Kidney (tissue), 14 donors: ENCODE results near the gene KCNQ1. TPM values are rescaled to one million over a fixed set of nuclear protein-coding genes. Genes with fewer than 3 reads are reported as not detected.
A peak's percentile ranks its signal among the peaks of the same experiment; 100 is the strongest.

Experiments used
- DNase-seq, 5 donors: peaks; one replicate each; pipeline ENCODE4 v3.0.0-alpha.2; 2013 to 2020
- FAIRE-seq: peaks from 2 replicates; lab custom pipeline; 2012; peaks lifted over from hg19 to GRCh38; lab: Jason Lieb, UNC
- H3K27ac ChIP-seq, 2 donors: one replicate each; pipeline ENCODE4 v1.7.0; 2013; ENCODE audit warnings: low read depth in 2 of 2, low read length in 2 of 2, inconsistent platforms in 1 of 2
- H3K27me3 ChIP-seq: one replicate; pipeline ENCODE4 v1.7.1; 2013; ENCODE audit warnings: low read length, inconsistent platforms; ENCODE audit not compliant: control insufficient read depth, insufficient read depth
- H3K36me3 ChIP-seq, 3 donors: one replicate each; pipeline versions ENCODE4 v1.7.0 to v1.7.1; 2013; ENCODE audit warnings: low read length in 3 of 3, control low read depth in 1 of 3, inconsistent platforms in 1 of 3; ENCODE audit not compliant: insufficient read depth in 3 of 3, control insufficient read depth in 2 of 3
- H3K4me1 ChIP-seq, 3 donors: one replicate each; pipeline versions ENCODE4 v1.7.0 to v1.7.1; 2013; ENCODE audit warnings: low read length in 3 of 3, inconsistent platforms in 1 of 3, low read depth in 1 of 3; ENCODE audit not compliant: control insufficient read depth in 2 of 3, insufficient read depth in 2 of 3
- H3K4me3 ChIP-seq, 3 donors: one replicate each; pipeline versions ENCODE4 v1.7.0 to v1.8.1; 2013; ENCODE audit warnings: low read length in 3 of 3, control low read depth in 1 of 3, inconsistent platforms in 1 of 3
- H3K9ac ChIP-seq, 3 donors: one replicate each; pipeline versions ENCODE4 v1.7.0 to v1.7.1; 2013; ENCODE audit warnings: low read length in 3 of 3, control low read depth in 1 of 3, inconsistent platforms in 1 of 3
- H3K9me3 ChIP-seq, 3 donors: one replicate each; pipeline versions ENCODE4 v1.7.0 to v1.7.1; 2013; ENCODE audit warnings: low read length in 3 of 3, control low read depth in 1 of 3, inconsistent platforms in 1 of 3; ENCODE audit not compliant: control insufficient read depth in 2 of 3, insufficient read depth in 1 of 3
- intact Hi-C: fragments of 100-400 bp; cut with DNase I; formaldehyde crosslinking; loops from one replicate; pipeline ENCODE4 v1.11.1; 2022
- polyA plus RNA-seq: library from polyadenylated mRNA; stranded (reverse); fragments of 350-450 nt; fragmentation: Illumina TruSeq; extraction: RNeasy Lipid Tissue Mini Kit (QIAGEN cat#74804); gene quantifications from one replicate; pipeline ENCODE4 v1.2.3, GENCODE V29; 2014; ENCODE audit warnings: low read depth, low replicate concordance; ENCODE audit not compliant: insufficient read depth
- total RNA-seq: library from RNA; stranded (reverse); fragmentation: NEBNext Ultra II Directional; extraction: Animal tissue kit (Norgen Biotek cat#: 25700); gene quantifications from one replicate; pipeline ENCODE4 v1.2.1, GENCODE V29; 2021
- TF ChIP-seq, protein P1 (sequence below): IDR thresholded peaks from 3 replicates; pipeline ENCODE4 v1.5.1; 2012; ENCODE audit warnings: mild to moderate bottlenecking, moderate library complexity, borderline replicate concordance; ENCODE audit not compliant: insufficient read depth; ENCODE audit errors: extremely low read depth
- donor health status: control.
- donor health status: control.
- donor health status: control.
- donor health status: control.
- donor health status: control.
- donor health status: DM: yes; HTN: yes; CAD: no.
- donor health status: Normal renal cell carcinoma (clear cell type).

KCNQ1 gene
- total and polyA plus RNA-seq, 2 donors from 2014 or later: 45.5 to 49.4 TPM

DNA sequence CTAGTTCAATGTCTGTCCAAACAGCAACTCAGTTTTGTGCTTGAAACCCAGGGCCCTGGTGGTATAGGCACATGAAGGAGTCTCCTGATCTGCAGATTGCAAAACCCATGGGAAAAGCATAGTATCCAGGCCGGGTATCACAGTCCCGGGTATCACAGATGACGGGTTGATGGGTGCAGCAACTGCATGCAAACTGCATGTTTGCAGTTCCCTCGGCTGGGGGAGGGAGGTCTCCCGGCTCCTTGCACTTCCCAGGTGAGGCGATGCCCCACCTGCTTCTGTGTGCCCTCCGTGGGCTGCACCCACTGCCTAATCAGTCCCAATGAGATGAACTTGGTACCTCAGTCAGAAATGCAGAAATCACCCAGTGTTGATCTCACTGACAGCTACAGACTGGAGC, 53.9 kb downstream of the KCNQ1 start:
- DNase-seq (peak in 1 of 5 donors; percentile 55), FAIRE-seq (no peak)
- no peak overlapping the region for H3K4me3 ChIP-seq
- H3K9ac ChIP-seq: no peak overlapping the region
- H3K4me1 ChIP-seq: peaks cover 0 to 2% (median 0%) of the 10 kb centered on the region in 3 donors
- no peaks in the 10 kb centered on the region for H3K36me3 ChIP-seq
- intact Hi-C loops: no loop called here
- TF ChIP-seq, protein P1, sequence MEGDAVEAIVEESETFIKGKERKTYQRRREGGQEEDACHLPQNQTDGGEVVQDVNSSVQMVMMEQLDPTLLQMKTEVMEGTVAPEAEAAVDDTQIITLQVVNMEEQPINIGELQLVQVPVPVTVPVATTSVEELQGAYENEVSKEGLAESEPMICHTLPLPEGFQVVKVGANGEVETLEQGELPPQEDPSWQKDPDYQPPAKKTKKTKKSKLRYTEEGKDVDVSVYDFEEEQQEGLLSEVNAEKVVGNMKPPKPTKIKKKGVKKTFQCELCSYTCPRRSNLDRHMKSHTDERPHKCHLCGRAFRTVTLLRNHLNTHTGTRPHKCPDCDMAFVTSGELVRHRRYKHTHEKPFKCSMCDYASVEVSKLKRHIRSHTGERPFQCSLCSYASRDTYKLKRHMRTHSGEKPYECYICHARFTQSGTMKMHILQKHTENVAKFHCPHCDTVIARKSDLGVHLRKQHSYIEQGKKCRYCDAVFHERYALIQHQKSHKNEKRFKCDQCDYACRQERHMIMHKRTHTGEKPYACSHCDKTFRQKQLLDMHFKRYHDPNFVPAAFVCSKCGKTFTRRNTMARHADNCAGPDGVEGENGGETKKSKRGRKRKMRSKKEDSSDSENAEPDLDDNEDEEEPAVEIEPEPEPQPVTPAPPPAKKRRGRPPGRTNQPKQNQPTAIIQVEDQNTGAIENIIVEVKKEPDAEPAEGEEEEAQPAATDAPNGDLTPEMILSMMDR: no peak
- peaks cover 0 to 4% (median 2%) of the 10 kb centered on the region in 3 donors for H3K9me3 ChIP-seq
- no peaks in the 10 kb centered on the region for H3K27me3 ChIP-seq
- H3K27ac ChIP-seq: no peak overlapping the region

DNA sequence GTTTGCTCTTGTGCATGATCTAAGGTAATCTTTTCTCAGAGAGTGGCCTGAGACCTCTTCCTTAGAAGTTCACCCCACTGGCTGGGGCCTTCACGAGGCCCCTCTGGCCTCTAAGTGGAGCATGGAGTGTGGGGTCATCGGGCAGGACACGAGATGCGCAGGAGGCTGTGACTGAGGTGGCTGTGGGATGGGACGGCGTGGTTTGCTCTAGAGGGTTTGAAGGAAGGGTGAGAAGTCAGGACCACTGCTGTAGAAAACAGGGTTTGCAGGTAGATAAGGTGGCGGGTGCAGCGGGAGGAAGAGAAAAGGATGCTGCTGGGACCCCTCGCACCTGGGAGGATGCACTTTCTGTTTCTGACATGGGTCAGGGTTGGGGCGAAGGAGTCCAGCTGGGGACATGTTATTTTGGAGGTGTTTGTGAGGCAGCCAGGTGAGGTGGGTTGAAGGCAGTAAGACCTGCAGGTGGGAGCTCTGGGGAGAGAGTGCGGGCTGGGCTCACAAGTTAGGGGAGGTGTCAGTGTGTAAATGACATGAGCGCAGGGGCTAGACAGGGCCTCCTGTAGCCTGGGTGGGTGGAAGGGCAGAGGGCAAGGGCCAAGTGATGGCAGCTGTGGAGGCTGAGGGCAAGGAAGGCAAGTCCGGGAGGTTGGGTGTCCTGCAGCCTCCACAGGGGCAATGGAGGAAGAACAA, 62.5 kb downstream of the KCNQ1 start:
- no peak overlapping the region for H3K4me3 ChIP-seq
- TF ChIP-seq, protein P1: no peak
- H3K9me3 ChIP-seq: no peaks in the 10 kb centered on the region
- H3K9ac ChIP-seq: no peak overlapping the region
- no peak overlapping the region for H3K27ac ChIP-seq
- peak in 1 of 5 donors; percentile 64 for DNase-seq
- FAIRE-seq: no peak
- H3K27me3 ChIP-seq: no peaks in the 10 kb centered on the region
- H3K36me3 ChIP-seq: no peaks in the 10 kb centered on the region
- intact Hi-C loops: no loop called here
- peaks cover 0 to 17% (median 0%) of the 10 kb centered on the region in 3 donors for H3K4me1 ChIP-seq

DNA sequence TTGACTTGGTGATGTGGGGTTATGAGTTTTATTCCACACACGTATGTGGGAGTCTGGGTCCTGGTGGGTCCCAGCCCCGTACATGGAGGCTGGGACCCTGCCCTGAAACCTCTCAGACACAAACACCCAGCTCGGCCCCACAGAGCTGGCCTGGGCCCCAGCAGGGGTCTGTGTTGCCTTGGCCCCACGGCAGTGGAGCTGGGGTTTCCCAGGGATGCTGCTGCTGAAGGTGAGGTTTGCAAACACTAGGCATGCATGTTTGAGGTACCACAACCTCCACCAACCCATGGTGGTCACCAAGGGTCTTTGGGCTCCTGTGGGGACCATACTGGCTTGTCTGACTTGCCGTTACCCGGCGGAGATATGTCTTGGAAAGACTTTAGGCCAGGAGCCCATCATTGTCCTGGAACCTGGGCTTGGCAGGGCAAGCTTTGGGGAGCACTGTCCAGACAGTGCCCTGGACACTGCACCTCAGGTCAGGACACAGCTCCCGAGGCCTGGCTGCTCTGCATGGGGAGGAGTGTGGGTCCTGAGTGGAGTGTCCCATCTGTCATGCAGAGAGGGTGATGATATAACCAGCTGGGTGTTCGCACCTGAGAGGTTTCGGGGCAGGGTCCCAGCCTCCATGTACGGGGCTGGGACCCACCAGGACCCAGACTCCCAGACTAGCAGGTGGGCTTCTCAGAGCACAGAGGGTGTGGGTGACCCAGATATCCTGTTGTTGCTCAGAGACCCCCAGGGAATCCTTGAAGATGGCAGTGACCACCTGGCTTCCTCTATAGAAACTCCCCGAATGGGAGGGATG, 63.3 kb downstream of the KCNQ1 start:
- no peak overlapping the region for H3K4me3 ChIP-seq
- FAIRE-seq (no peak), DNase-seq (peak in 1 of 5 donors; percentile 45)
- no peak overlapping the region for H3K9ac ChIP-seq
- H3K27me3 ChIP-seq: no peaks in the 10 kb centered on the region
- H3K4me1 ChIP-seq: peaks cover 0 to 17% (median 0%) of the 10 kb centered on the region in 3 donors
- intact Hi-C loops: no loop called here
- H3K36me3 ChIP-seq: no peaks in the 10 kb centered on the region
- TF ChIP-seq, protein P1: no peak
- H3K9me3 ChIP-seq: no peaks in the 10 kb centered on the region
- no peak overlapping the region for H3K27ac ChIP-seq
